K562 (cell line): ENCODE data around the gene RASAL3. TPM values are rescaled to one million over a fixed set of nuclear protein-coding genes. Genes with fewer than 3 reads are reported as not detected.

Experiments
- ATAC-seq: fragments of 200-7000 bp; cut with Tn5 transposase; 3 replicates; pipeline ENCODE4 v1.9.1; 2020; ENCODE audit warnings: moderate library complexity
- BruUV-seq: library from RNA; stranded (reverse); fragments of 400-500 nt; replicated peaks from 2 replicates; lab custom pipeline; 2021; lab: Mats Ljungman, UMichigan
- CTCF ChIA-PET: fragments of 300-600 bp; formaldehyde crosslinking; extraction: SDS; loops from one replicate; lab custom pipeline; 2021; ENCODE audit warnings: low intra/inter-chr PET ratio; lab: Yijun Ruan, JAX
- POLR2A ChIA-PET: fragments of 300-600, 350-650 bp; sonication (Branson Sonifier 250); formaldehyde crosslinking; extraction: SDS; loops from one replicate; lab custom pipeline; 2021; ENCODE audit warnings: antibody characterized with exemption, inconsistent platforms; lab: Yijun Ruan, JAX
- DNase-seq, 4 experiments: peaks; one replicate each; pipeline versions ENCODE4 v3.0.0 to v3.0.0-alpha.2; 2011 to 2018; ENCODE audit warnings: low spot score in 3 of 4, mixed read lengths in 3 of 4; ENCODE audit errors: extremely low read depth in 1 of 4
- FAIRE-seq: peaks from 2 replicates; lab custom pipeline; 2011; peaks lifted over from hg19 to GRCh38; lab: Jason Lieb, UNC
- H2AFZ ChIP-seq: 2 replicates; pipeline ENCODE4 v1.6.0; 2011; ENCODE audit warnings: low read depth, low read length, control low read depth, inconsistent platforms
- H3K27ac ChIP-seq: fragments of 200-600 bp; 3 replicates; pipeline ENCODE4 v1.8.0; 2011; ENCODE audit warnings: low read depth, mild to moderate bottlenecking, control low read depth, inconsistent platforms, low read length, moderate library complexity, mixed read lengths; ENCODE audit errors: extremely low read depth
- H3K27me3 ChIP-seq, 2 experiments: fragments of 300-600 bp in 1 of 2; 2 replicates in 1 of 2; 3 replicates in 1 of 2; pipeline versions ENCODE4 v1.6.0 to v1.8.0; 2011; ENCODE audit warnings: inconsistent platforms in 2 of 2, low read length in 2 of 2, mild to moderate bottlenecking in 1 of 2, mixed read lengths in 1 of 2, moderate library complexity in 1 of 2; ENCODE audit not compliant: control insufficient read depth in 2 of 2, insufficient read depth in 2 of 2
- H3K36me3 ChIP-seq: fragments of 300-600 bp; 3 replicates; pipeline ENCODE4 v1.8.0; 2011; ENCODE audit warnings: mild to moderate bottlenecking, low read length, inconsistent platforms; ENCODE audit not compliant: control insufficient read depth, insufficient read depth
- H3K4me1 ChIP-seq, 2 experiments: fragments of 200-600 bp in 1 of 2; replicated peaks in 1 of 2; 2 replicates in 1 of 2; 3 replicates in 1 of 2; pipeline versions ENCODE4 v1.5.1 to v1.8.0; 2011; ENCODE audit warnings: inconsistent platforms in 2 of 2, low read length in 2 of 2, mild to moderate bottlenecking in 1 of 2, mixed read lengths in 1 of 2, moderate library complexity in 1 of 2; ENCODE audit not compliant: control insufficient read depth in 2 of 2, insufficient read depth in 2 of 2
- H3K4me2 ChIP-seq: 2 replicates; pipeline ENCODE4 v1.6.1; 2011; ENCODE audit warnings: low read length, control low read depth, inconsistent platforms, mixed read lengths; ENCODE audit not compliant: insufficient read depth
- H3K4me3 ChIP-seq: fragments of 200-600 bp; sonication (generic), shearing (Covaris generic); 2 replicates; pipeline ENCODE4 v1.5.1; 2016; ENCODE audit warnings: control low read depth, inconsistent platforms
- H3K79me2 ChIP-seq: fragments of 200-600 bp; 3 replicates; pipeline ENCODE4 v1.8.0; 2011; ENCODE audit warnings: low read length, inconsistent platforms; ENCODE audit not compliant: control insufficient read depth, insufficient read depth
- H3K9ac ChIP-seq, 2 experiments: 2 replicates each; pipeline versions ENCODE4 v1.6.0 to v1.6.1; 2011; ENCODE audit warnings: low read depth in 2 of 2, low read length in 2 of 2, control low read depth in 1 of 2, inconsistent platforms in 1 of 2, mild to moderate bottlenecking in 1 of 2, mixed read lengths in 1 of 2; ENCODE audit not compliant: insufficient read depth in 1 of 2
- H3K9me1 ChIP-seq: one replicate; pipeline ENCODE4 v1.6.0; 2011; ENCODE audit warnings: inconsistent platforms, mild to moderate bottlenecking, low read length, moderate library complexity; ENCODE audit not compliant: control insufficient read depth, insufficient read depth
- H3K9me3 ChIP-seq: replicated peaks from 2 replicates; pipeline ENCODE4 v1.5.1; 2011; ENCODE audit warnings: low read depth, low read length, inconsistent platforms; ENCODE audit not compliant: control insufficient read depth, insufficient read depth
- H4K20me1 ChIP-seq: replicated peaks from 2 replicates; pipeline ENCODE4 v1.6.1; 2011; ENCODE audit warnings: low read length, inconsistent platforms, mixed read lengths; ENCODE audit not compliant: control insufficient read depth, insufficient read depth
- EHMT2 ChIP-seq: fragments of 450-650 bp; IDR thresholded peaks from 2 replicates; pipeline ENCODE4 v1.6.1; 2018; ENCODE audit warnings: antibody characterized with exemption
- GABPB1 ChIP-seq: sonication (generic); formaldehyde crosslinking; IDR thresholded peaks from 2 replicates; pipeline ENCODE4 v1.8.0; 2022; ENCODE audit warnings: mild to moderate bottlenecking, missing genetic modification reagents
- GTF2F1 ChIP-seq: IDR thresholded peaks from 2 replicates; pipeline ENCODE4 v1.6.1; 2011; ENCODE audit warnings: low read depth, low read length, improper control_type of control experiment
- HDAC8 ChIP-seq: fragments of 450-650 bp; IDR thresholded peaks from 2 replicates; pipeline ENCODE4 v1.6.1; 2016; ENCODE audit warnings: mild to moderate bottlenecking, missing genetic modification characterization, moderate library complexity, missing compliant biosample characterization
- USF1 ChIP-seq: sonication (generic); formaldehyde crosslinking; IDR thresholded peaks from 2 replicates; pipeline ENCODE4 v1.9.0; 2022; ENCODE audit warnings: mild to moderate bottlenecking, missing genetic modification reagents
- ZNF197 ChIP-seq: fragments of 200-800 bp; sonication (Bioruptor generic); IDR thresholded peaks from 2 replicates; pipeline ENCODE4 v1.6.1; 2016; ENCODE audit warnings: low read depth, missing genetic modification characterization, missing compliant biosample characterization
- ZNF263 ChIP-seq: sonication (generic); formaldehyde crosslinking; IDR thresholded peaks from 2 replicates; pipeline ENCODE4 v1.8.0; 2022; ENCODE audit warnings: mild to moderate bottlenecking, missing genetic modification reagents, borderline replicate concordance
- WGBS: fragments of 100-300 bp; shearing (Covaris generic); methylation state at CpG from one replicate; pipeline ENCODE4 v1.1.6; 2016; ENCODE audit warnings: low coverage, mixed read lengths; ENCODE audit not compliant: insufficient coverage; ENCODE audit errors: missing lambda C conversion rate; 5-methylcytosine and 5-hydroxymethylcytosine counted together
- in situ Hi-C: fragments of 300-500 bp; cut with MboI; formaldehyde crosslinking; loops from 4 replicates; pipeline ENCODE4 v1.15.0; 2018; ENCODE audit warnings: inconsistent platforms, mixed read lengths
- intact Hi-C: fragments of 100-400 bp; cut with micrococcal nuclease; formaldehyde crosslinking; loops from 2 replicates; pipeline ENCODE4 v1.14.2; 2022
- polyA plus RNA-seq, 8 experiments: library from polyadenylated mRNA; depleted of rRNA in 4 of 8; stranded (reverse) in 5 of 8; unstranded in 3 of 8; fragments of >200 nt; fragmentation: Nextera tagmentation in 2 of 8; fragmentation: Illumina TruSeq in 1 of 8; extraction: Ambion mirVana in 2 of 8; extraction: Trizol in 1 of 8; gene quantifications; 2 replicates each; pipeline versions ENCODE4 v1.2.1 to v1.2.3, GENCODE V29; 2011 to 2014; ENCODE audit warnings: inconsistent platforms in 1 of 8, missing spikeins in 1 of 8
- total RNA-seq, 7 experiments: library from RNA; depleted of rRNA in 6 of 7; stranded (reverse); fragments of >200 nt in 6 of 7; fragmentation: Illumina TruSeq in 2 of 7; extraction: Trizol in 2 of 7; gene quantifications; 2 replicates each; pipeline versions ENCODE4 v1.2.1 to v1.2.3, GENCODE V29; 2011 to 2021; ENCODE audit warnings: low replicate concordance in 1 of 7

Gene RASAL3
- total and polyA plus RNA-seq, 9 of the 15 experiments (the other 6 are each of a cell fraction or from before 2014, with no cell fraction given): 0.07 to 0.44 TPM; not detected in 7

DNA sequence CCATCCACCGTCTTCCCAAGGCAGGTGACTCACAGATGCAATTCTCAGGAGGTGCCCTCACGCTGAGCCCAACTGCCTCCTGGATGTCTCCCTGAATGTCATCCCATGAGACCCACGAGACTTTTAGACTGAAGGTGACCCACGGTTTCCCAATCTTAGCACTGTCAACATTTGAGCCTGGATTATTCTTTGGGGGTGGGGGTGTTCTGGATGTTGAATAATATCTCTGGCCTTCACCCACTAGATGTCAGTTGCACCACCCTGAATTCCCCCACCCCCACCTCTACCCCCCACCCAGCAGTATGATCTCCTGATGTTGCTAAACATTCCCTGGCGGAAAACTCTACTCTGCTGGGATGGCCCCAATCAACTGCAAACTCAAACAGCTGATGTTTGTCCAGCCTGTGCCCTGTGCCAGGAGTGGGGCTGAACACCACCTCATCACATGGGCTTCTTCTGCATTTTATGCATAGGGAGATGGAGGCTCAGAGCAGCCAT is 41.8 kb upstream of the RASAL3 start:
- intact Hi-C loops (no loop called here), in situ Hi-C loops (no loop called here)
- Histone ChIP-seq H3K4me2 (no peak overlapping the region), H2AFZ (no peak overlapping the region), H3K9me3 (no peaks in the 10 kb centered on the region), H3K36me3 (no peaks in the 10 kb centered on the region), H3K4me3 (no peak overlapping the region), H3K79me2 (no peaks in the 10 kb centered on the region), H4K20me1 (0 out of 2 replicates have a peak, but pooled peaks cover 8% of the 10 kb centered on the region), H3K4me1 (peaks cover 0 to 12% of the 10 kb centered on the region in 2 experiments; a peak in 3 of 5 replicates), H3K27me3 (peaks cover 0 to 48% of the 10 kb centered on the region in 2 experiments; a peak in 3 of 5 replicates), H3K27ac (no peak overlapping the region), H3K9me1 (no peaks in the 10 kb centered on the region), H3K9ac (no peak overlapping the region)
- TF ChIP-seq ZNF263 (CRISPR knock-in tag): 0 out of 2 replicates have a peak, but pooled peaks have one; percentile 15
- TF ChIP-seq EHMT2: no peak
- TF ChIP-seq GTF2F1: no peak
- no peak for TF ChIP-seq HDAC8 (tag)
- no peak for TF ChIP-seq USF1 (CRISPR knock-in tag)
- TF ChIP-seq GABPB1 (CRISPR knock-in tag): no peak
- no peak for TF ChIP-seq ZNF197
- ChIA-PET CTCF (interaction anchor here (0.5 kb wide), 1 partner anchor 14 kb away, joined by 3 read pairs; no protein-coding TSS in a partner anchor), POLR2A (interaction anchor here (0.6 kb wide), 1 partner anchor 425 kb away, joined by 3 read pairs; no protein-coding TSS in a partner anchor)
- ATAC-seq (no peak), DNase-seq (no peak), FAIRE-seq (no peak)
- BruUV-seq: no TSS peak
- whole genome bisulfite sequencing: 9% methylated on average over 5 of the region's 5 CpGs
